Fibroblast of pulmonary artery (primary cell): ENCODE results near the gene ABHD2.

Source experiments
- DNase-seq: peaks from one replicate; pipeline ENCODE4 v3.0.0-alpha.2; 2010; ENCODE audit warnings: low read depth
- H3K4me3 ChIP-seq: replicated peaks from 2 replicates; pipeline ENCODE4 v1.5.1; 2011; ENCODE audit warnings: low read depth, mild to moderate bottlenecking, control low read depth, low read length, moderate library complexity
- CTCF ChIP-seq: IDR thresholded peaks from 2 replicates; pipeline ENCODE4 v1.5.1; 2011; ENCODE audit warnings: mild to moderate bottlenecking, control low read depth, low read length, inconsistent platforms; ENCODE audit errors: missing control alignments

ABHD2 gene

GRCh38 chr15:89067751-89068150 is 20.5 kb upstream of the ABHD2 start:
- no peak overlapping the region for H3K4me3 ChIP-seq
- no peak for TF ChIP-seq CTCF
- no peak for DNase-seq

- peak; percentile 90 for DNase-seq
- no peak for TF ChIP-seq CTCF
- no peak overlapping the region for H3K4me3 ChIP-seq
Measured at GRCh38 chr15:89068325-89068784, 19.9 kb upstream of the ABHD2 start.

GRCh38 chr15:89070197-89071124 is 17.8 kb upstream of the ABHD2 start:
- no peak for TF ChIP-seq CTCF
- H3K4me3 ChIP-seq: no peak overlapping the region
- no peak for DNase-seq

DNA sequence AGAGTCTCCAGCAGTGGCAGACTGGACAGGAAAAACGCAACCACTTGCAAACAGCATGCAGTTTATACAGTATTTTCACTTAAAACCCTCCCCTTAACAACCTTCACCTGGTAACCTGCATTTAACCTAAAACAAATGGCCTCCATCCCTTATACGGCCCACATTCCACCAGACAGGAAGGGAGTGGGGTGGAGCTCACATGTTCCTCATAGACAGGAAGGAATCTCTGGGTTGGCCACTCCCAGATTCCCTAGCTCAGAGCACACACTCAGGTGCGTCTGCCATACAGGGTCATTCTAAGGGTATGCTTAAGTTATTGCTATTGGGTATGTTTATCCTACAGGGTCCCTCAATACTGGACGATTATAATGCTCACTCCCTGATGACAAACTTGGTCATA is 16.8 kb upstream of the ABHD2 start:
- TF ChIP-seq CTCF: no peak
- no peak overlapping the region for H3K4me3 ChIP-seq
- DNase-seq: no peak

DNA sequence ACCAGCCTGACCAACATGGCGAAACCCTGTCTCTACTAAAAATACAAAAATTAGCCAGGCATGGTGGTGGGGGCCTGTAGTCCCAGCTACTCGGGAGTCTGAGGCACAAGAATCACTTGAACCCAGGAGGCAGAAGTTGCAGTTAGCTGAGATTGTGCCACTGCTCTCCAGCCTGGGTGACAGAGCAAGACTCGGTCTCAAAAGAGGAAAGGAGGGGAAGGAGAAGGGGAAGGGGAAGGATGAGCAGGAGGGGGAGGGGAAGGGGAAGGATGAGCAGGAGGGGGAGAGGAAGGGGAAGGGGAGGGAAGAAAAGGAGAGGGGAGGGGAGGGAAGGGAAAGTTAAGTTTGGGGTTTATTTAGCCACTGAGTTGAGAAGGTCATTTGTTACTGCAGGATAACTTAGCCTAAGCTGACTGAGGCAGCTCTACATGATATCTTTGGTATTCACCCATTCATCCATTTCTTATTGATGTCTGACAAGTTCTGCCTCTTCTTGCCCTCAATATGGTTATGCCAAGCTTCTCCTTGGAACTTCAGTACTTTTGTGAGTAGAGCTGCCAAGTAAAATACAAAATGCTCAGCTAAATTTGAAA is 15.9 kb upstream of the ABHD2 start:
- TF ChIP-seq CTCF: no peak
- DNase-seq: no peak

GRCh38 chr15:89074402-89075012 is 13.7 kb upstream of the ABHD2 start:
- TF ChIP-seq CTCF: no peak
- DNase-seq: no peak
- H3K4me3 ChIP-seq: no peak overlapping the region

More for the DNA sequence above, 15.9 kb upstream of the ABHD2 start:
- H3K4me3 ChIP-seq: no peak overlapping the region
